CD4-positive, alpha-beta T cell (primary cell): Measurements from ENCODE around the gene SLC25A24. TPM values are rescaled to one million over a fixed set of nuclear protein-coding genes. Genes with fewer than 3 reads are reported as not detected.

Experiments
- ATAC-seq: fragments of 200-7000 bp; cut with Tn5 transposase; one replicate; pipeline ENCODE4 v1.10.0; 2022; ENCODE audit warnings: mild to moderate bottlenecking; ENCODE audit not compliant: poor library complexity
- CTCF ChIA-PET: fragments of 350-600 bp; sonication (Branson Sonifier 250); formaldehyde crosslinking; loops from one replicate; lab custom pipeline; 2021; ENCODE audit warnings: antibody characterized with exemption, inconsistent platforms; lab: Charles Lee
- POLR2A ChIA-PET: fragments of 350-600 bp; sonication (Branson Sonifier 250); formaldehyde crosslinking; loops from one replicate; lab custom pipeline; 2021; ENCODE audit warnings: antibody characterized with exemption, inconsistent platforms; lab: Charles Lee
- DNase-seq, 14 experiments: peaks; one replicate each; pipeline ENCODE4 v3.0.0-alpha.2; 2013 to 2020; ENCODE audit warnings: mixed read lengths in 2 of 14
- H3K27ac ChIP-seq, 2 donors: one replicate each; pipeline versions ENCODE4 v1.5.1 to v1.7.0; 2013; ENCODE audit warnings: low read length in 2 of 2, low read depth in 1 of 2, mild to moderate bottlenecking in 1 of 2
- H3K27me3 ChIP-seq, 2 experiments: 1 replicate in 1 of 2; 2 replicates in 1 of 2; pipeline versions ENCODE4 v1.6.1 to v1.7.0; 2013; ENCODE audit warnings: low read length in 2 of 2, control low read depth in 1 of 2, mild to moderate bottlenecking in 1 of 2, moderate library complexity in 1 of 2; ENCODE audit not compliant: insufficient read depth in 2 of 2, control insufficient read depth in 1 of 2
- H3K36me3 ChIP-seq: one replicate; pipeline ENCODE4 v1.6.1; 2013; ENCODE audit warnings: low read length, control low read depth; ENCODE audit not compliant: insufficient read depth
- H3K4me1 ChIP-seq: one replicate; pipeline ENCODE4 v1.6.1; 2013; ENCODE audit warnings: low read length, control low read depth; ENCODE audit not compliant: insufficient read depth
- H3K4me3 ChIP-seq: one replicate; pipeline ENCODE4 v1.5.1; 2013; ENCODE audit warnings: mild to moderate bottlenecking, low read length, moderate library complexity
- H3K9me3 ChIP-seq, 2 experiments: 1 replicate in 1 of 2; 2 replicates in 1 of 2; pipeline versions ENCODE4 v1.6.1 to v1.7.0; 2013; ENCODE audit warnings: low read length in 2 of 2, mild to moderate bottlenecking in 2 of 2, control low read depth in 1 of 2, moderate library complexity in 1 of 2; ENCODE audit not compliant: control insufficient read depth in 1 of 2, insufficient read depth in 1 of 2
- H3K27ac Mint-ChIP-seq: one replicate; pipeline ENCODE4 v1.8.0; 2020; ENCODE audit warnings: mixed read lengths
- H3K27me3 Mint-ChIP-seq: one replicate; pipeline ENCODE4 v1.8.0; 2021; ENCODE audit warnings: mixed read lengths
- H3K36me3 Mint-ChIP-seq: one replicate; pipeline ENCODE4 v1.8.0; 2021; ENCODE audit warnings: low read depth, mixed read lengths
- H3K4me1 Mint-ChIP-seq: one replicate; pipeline ENCODE4 v1.8.0; 2021; ENCODE audit warnings: low read depth, mixed read lengths
- H3K4me3 Mint-ChIP-seq: one replicate; pipeline ENCODE4 v1.8.0; 2020; ENCODE audit warnings: mild to moderate bottlenecking, mixed read lengths
- H3K9me3 Mint-ChIP-seq: one replicate; pipeline ENCODE4 v1.8.0; 2020; ENCODE audit warnings: mixed read lengths
- intact Hi-C, 2 experiments: fragments of 100-400 bp; cut with DNase I in 1 of 2; cut with micrococcal nuclease in 1 of 2; formaldehyde crosslinking; loops; one replicate each; pipeline versions ENCODE4 v1.15.1 to v1.9.0; 2023 to 2025; cut with DNase I, micrococcal nuclease
- total RNA-seq, 174 experiments: library from RNA in 2 of 174; stranded (reverse) in 2 of 174; gene quantifications; one replicate each; pipeline ENCODE4 v1.2.3 and lab custom pipeline; 2021 to 2026
- TF ChIP-seq, protein P1 (sequence below): fragments of 200-600 bp; IDR thresholded peaks from one replicate; pipeline ENCODE4 v1.8.0; 2022; ENCODE audit warnings: antibody characterized with exemption, mild to moderate bottlenecking

The SLC25A24 gene
- total RNA-seq, 2 experiments from 2014 or later: 4.9 to 5.5 TPM

DNA sequence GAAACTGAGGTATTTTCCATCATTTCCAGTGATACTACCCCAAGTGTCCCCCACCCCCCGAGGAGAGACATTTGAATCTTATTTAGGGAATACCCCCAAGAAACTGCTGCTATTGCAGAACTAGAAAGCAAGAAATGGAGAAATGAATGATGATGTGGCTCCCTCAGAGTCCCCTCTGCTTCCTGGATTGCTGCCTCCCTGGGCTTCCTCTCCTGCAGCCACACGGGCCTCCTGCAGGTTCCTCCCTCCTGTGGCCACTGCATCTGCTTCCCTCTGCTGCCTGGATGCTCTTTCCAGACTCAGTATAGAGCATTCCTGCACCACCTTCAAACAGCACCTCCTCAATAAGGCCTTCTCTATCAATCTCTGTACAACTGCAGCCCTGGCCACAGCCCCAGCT, 69.3 kb downstream of the SLC25A24 start:
- no peak overlapping the region for H3K27ac ChIP-seq
- peaks cover 9% of the 10 kb centered on the region for H3K36me3 ChIP-seq
- ChIA-PET POLR2A (no interaction called here), CTCF (interaction anchor here (3.0 kb wide), 1 partner anchor 349 kb away, joined by 17 read pairs; no protein-coding TSS in a partner anchor)
- H3K4me3 Mint-ChIP-seq: no peak overlapping the region
- DNase-seq (peak in 2 of 14 experiments; percentile 21 to 37), ATAC-seq (no peak)
- no peak overlapping the region for H3K27ac Mint-ChIP-seq
- peaks cover 26% of the 10 kb centered on the region for H3K36me3 Mint-ChIP-seq
- intact Hi-C loops: no loop called here
- H3K9me3 ChIP-seq: peaks cover 0 to 4% of the 10 kb centered on the region in 2 experiments
- H3K4me1 Mint-ChIP-seq: peaks cover 1% of the 10 kb centered on the region
- H3K27me3 Mint-ChIP-seq: no peaks in the 10 kb centered on the region
- H3K27me3 ChIP-seq: no peaks in the 10 kb centered on the region
- H3K4me3 ChIP-seq: no peak overlapping the region
- H3K4me1 ChIP-seq: no peaks in the 10 kb centered on the region
- H3K9me3 Mint-ChIP-seq: no peaks in the 10 kb centered on the region
- TF ChIP-seq, protein P1, sequence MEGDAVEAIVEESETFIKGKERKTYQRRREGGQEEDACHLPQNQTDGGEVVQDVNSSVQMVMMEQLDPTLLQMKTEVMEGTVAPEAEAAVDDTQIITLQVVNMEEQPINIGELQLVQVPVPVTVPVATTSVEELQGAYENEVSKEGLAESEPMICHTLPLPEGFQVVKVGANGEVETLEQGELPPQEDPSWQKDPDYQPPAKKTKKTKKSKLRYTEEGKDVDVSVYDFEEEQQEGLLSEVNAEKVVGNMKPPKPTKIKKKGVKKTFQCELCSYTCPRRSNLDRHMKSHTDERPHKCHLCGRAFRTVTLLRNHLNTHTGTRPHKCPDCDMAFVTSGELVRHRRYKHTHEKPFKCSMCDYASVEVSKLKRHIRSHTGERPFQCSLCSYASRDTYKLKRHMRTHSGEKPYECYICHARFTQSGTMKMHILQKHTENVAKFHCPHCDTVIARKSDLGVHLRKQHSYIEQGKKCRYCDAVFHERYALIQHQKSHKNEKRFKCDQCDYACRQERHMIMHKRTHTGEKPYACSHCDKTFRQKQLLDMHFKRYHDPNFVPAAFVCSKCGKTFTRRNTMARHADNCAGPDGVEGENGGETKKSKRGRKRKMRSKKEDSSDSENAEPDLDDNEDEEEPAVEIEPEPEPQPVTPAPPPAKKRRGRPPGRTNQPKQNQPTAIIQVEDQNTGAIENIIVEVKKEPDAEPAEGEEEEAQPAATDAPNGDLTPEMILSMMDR: no peak

DNA sequence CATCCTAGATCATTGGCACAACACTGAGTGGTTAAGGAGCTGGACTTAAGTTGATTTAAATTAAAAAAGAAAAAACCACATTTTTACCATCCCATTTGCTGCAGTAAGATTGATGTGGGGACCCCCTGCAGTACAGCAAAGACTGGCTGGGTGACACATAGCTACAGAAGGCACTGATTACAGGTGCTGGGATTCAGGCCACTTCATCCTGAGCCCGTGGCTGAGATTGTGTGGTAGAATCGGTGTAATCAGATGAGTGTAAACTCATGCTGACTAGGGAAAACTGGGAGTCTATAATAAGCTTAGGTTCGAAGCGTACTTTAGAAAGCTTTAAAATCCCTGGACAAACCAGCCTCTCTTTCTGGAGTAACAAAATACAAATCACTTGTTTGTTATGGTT, 70.1 kb downstream of the SLC25A24 start:
- H3K4me1 Mint-ChIP-seq: peaks cover 7% of the 10 kb centered on the region
- H3K36me3 Mint-ChIP-seq: peaks cover 22% of the 10 kb centered on the region
- no peak for DNase-seq
- Histone ChIP-seq H3K9me3 (peaks cover 0 to 4% of the 10 kb centered on the region in 2 experiments), H3K36me3 (peaks cover 4% of the 10 kb centered on the region), H3K27ac (no peak overlapping the region), H3K4me1 (peaks cover 3% of the 10 kb centered on the region), H3K27me3 (no peaks in the 10 kb centered on the region), H3K4me3 (no peak overlapping the region)
- no peaks in the 10 kb centered on the region for H3K27me3 Mint-ChIP-seq
- no peak overlapping the region for H3K4me3 Mint-ChIP-seq
- ATAC-seq: no peak
- H3K9me3 Mint-ChIP-seq: no peaks in the 10 kb centered on the region
- TF ChIP-seq, protein P1: no peak
- no peak overlapping the region for H3K27ac Mint-ChIP-seq
- intact Hi-C loops: loop anchor here in 1 of 2 experiments (5.0 kb wide), 1 partner anchor 233 kb away; no protein-coding TSS in a partner anchor
- CTCF ChIA-PET: interaction anchor here (3.0 kb wide), 1 partner anchor 348 kb away, joined by 17 read pairs; no protein-coding TSS in a partner anchor
- POLR2A ChIA-PET: no interaction called here

DNA sequence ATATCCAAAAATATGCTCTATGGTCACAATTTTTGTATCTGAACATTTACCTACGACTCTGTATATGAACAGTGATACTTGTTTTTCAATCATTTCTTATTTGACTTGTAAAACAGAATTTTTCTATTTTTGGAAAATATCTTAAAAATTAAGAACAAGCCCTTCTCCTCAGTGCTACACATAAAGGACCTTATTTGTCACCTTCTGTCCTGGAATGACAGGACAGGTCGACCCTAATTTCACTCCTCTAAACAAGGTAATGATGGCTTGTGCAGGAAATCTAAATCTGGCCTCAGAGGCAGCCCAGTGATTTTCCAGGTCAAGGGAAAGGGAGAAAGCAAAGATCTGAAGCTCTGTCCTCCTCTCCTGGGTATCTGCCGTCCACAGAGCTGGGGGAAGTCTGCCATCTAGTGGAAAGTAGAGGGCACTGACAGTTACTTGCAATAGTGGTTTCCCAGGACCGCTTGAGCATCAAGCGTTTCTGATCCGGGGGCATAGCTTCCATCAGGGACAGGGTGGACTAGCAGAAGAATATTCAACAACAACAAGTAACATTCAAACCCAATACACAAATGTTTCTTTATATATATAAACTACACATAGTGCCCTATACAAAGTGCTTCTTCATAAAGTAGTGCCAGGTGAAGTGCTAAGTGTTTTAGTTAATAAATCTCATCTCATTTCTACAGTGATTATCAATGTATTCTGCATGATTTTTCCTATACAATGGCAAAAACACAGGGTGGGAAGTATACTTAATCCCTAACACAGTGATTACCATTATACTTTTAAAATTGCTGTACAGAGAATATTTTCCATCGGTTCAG, 74.6 kb downstream of the SLC25A24 start:
- Mint-ChIP-seq H3K36me3 (no peaks in the 10 kb centered on the region), H3K4me1 (peaks cover 7% of the 10 kb centered on the region), H3K27me3 (no peaks in the 10 kb centered on the region), H3K27ac (no peak overlapping the region), H3K9me3 (no peaks in the 10 kb centered on the region), H3K4me3 (no peak overlapping the region)
- H3K4me3 ChIP-seq: no peak overlapping the region
- H3K4me1 ChIP-seq: peaks cover 3% of the 10 kb centered on the region
- no peak overlapping the region for H3K27ac ChIP-seq
- peak; percentile 93 for ATAC-seq
- no peaks in the 10 kb centered on the region for H3K9me3 ChIP-seq
- POLR2A ChIA-PET: interaction anchor here (0.7 to 1.8 kb wide), 3 partner anchors 162 to 345 kb away, joined by 3 to 18 read pairs (median 5); no protein-coding TSS in a partner anchor
- intact Hi-C loops: loop anchor here (1.0 to 5.0 kb wide), 2 partner anchors 228 to 343 kb away; no protein-coding TSS in a partner anchor
- CTCF ChIA-PET: interaction anchor here (1.0 to 5.7 kb wide), 10 partner anchors 10 to 344 kb away, joined by 3 to 152 read pairs (median 4); partner anchors contain the start of gene SLC25A24
- TF ChIP-seq, protein P1: peak; percentile 92
- H3K27me3 ChIP-seq: no peaks in the 10 kb centered on the region
- H3K36me3 ChIP-seq: no peaks in the 10 kb centered on the region
- peak; percentile 42 to 85 (median 54) for DNase-seq
